ENCODE results near the gene THSD1.
"Not testable (repeated sequence)": the region's sequence is repeated elsewhere in the genome, so short reads cannot be mapped to it uniquely, and the experiment has no call there.

DNA sequence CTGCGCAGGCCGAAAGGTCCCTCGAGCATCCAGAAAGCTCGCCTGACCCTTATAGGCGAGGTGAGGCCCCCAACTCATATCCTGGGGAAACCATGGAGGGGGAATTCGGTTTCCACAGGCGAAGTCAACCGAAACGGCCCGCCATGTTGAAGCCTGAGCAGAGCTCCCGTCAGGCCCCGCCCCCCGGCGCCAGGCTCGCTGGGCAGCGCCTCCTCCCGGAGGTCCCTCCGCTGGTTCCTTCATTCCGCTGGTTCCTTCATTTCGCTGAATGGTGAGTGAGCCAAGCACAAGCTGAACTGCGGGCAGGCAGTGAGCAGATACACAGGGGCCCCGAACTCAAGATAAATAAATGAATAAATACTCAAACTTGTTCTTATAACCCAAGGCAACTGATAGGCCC is 71.9 kb downstream of the THSD1 start:
- TF ChIP-seq, protein P1, sequence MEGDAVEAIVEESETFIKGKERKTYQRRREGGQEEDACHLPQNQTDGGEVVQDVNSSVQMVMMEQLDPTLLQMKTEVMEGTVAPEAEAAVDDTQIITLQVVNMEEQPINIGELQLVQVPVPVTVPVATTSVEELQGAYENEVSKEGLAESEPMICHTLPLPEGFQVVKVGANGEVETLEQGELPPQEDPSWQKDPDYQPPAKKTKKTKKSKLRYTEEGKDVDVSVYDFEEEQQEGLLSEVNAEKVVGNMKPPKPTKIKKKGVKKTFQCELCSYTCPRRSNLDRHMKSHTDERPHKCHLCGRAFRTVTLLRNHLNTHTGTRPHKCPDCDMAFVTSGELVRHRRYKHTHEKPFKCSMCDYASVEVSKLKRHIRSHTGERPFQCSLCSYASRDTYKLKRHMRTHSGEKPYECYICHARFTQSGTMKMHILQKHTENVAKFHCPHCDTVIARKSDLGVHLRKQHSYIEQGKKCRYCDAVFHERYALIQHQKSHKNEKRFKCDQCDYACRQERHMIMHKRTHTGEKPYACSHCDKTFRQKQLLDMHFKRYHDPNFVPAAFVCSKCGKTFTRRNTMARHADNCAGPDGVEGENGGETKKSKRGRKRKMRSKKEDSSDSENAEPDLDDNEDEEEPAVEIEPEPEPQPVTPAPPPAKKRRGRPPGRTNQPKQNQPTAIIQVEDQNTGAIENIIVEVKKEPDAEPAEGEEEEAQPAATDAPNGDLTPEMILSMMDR (IDR thresholded peaks at IDR 0.05; ENCODE audit: insufficient read depth, low read depth, low read length): not testable (repeated sequence)
- TF ChIP-seq EZH2 (IDR thresholded peaks at IDR 0.05; ENCODE audit: insufficient read depth, low read length): not testable (repeated sequence)

Measured in astrocyte (in vitro differentiated cells and primary cell).